GM19035 (cell line): Measurements from ENCODE around the gene CLDN4.
"Not testable (repeated sequence)": the region's sequence is repeated elsewhere in the genome, so short reads cannot be mapped to it uniquely, and the experiment has no call there.

Source experiments
- ATAC-seq: cut with Tn5 transposase; IDR thresholded peaks from one replicate; pipeline ENCODE4 v1.9.1; 2021; ENCODE audit not compliant: unreplicated experiment

Gene CLDN4

DNA sequence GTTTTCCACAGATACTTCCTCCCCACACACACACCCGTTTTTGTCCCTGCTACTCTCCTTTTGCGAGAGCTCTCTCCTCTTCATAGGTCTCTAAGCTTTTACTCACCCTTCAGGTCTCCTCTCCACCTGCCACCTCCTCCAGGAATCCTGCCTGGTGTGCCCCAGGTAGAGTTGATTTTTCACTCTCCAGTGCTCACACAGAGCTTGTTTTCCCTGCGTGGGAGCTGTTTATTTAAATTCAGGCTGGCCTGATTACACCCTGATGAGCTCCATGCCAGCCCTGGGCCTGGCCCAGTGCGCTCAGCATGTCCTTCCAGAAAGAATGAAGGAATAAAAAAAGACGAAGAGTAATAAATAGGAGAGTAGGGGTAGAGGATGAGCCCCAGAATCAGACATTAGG, 7.5 kb upstream of the CLDN4 start:
- ATAC-seq, result no peak

DNA sequence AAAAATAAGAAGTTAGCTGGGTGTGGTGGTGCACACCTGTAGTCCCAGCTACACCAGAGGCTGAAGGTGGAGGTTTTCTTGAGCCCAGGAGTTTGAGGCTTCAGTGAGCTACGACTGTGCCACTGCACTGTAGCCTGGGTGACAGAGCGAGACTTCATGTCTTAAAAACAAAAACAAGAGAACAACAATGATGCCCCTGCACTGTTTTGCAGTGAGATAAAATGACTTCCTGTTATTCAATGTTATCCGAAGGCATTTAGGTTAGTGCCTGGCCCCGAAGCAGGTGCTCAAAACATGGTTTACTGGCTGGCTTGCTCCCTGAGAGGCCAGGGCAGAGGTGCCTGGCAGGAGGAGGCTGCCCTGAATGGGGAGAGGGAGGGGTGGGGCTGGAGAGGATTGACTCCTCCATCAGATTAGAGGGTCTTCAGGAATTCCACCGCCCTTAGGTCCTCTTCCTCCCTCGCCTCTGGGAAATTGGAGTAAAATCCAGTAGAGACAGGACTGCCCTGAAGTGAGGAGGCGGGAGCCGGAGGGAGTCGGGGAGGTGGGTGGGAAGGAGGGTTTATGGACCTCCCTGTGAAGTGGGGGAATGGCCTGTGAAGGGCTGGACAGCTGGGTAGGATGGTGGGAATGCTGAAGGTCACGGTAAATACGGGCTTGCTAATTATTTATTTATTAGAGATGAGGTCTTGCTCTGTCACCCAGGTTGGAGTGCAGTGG, 6.8 kb upstream of the CLDN4 start:
- ATAC-seq, result no peak

DNA sequence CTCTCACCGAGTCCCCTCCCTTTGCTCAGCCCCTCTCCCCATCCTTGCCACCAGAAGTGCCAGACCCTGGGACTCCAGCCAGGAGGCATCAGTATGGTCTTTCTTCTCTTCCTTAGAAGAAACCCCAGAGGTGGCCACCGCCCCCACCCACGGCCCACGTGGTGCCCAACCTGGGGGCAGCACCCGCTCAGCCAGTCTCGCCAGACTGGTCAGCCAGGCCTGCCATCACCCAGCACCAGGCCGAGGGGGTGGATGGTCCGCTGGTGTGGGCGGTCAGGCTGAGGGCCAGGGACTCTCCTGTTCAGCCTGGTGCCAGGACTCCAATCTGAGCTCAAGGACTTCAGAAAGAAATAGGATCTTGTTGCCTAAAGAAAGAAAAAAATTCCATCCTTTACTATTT, 5.8 kb upstream of the CLDN4 start:
- ATAC-seq, result no peak

DNA sequence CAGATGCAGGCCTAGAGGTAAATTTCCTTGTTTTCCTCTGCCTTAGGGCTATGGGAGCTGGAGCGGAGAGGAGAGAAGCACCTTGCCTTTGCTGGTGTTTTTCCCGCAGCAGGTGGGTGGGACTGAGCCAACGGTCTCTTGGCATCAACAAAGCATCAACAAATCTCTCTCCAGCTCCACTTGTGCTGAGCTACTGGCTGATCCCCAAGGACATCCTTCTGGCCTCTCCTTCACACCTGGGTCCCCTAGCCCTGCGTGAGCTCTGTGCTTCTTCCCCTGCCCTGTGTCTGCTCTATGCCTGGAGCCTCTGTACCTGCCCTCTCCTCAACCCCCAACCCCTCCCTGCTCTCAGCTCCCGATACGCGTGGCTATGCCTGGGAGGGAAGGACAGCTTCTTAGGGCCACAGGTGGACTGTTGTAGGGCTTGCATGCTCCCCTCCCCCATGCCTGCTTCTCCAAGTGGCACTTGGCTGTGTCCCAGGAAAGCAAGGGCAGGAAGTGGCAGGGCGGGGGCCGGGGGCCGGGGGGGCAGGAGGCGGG, 3.2 kb upstream of the CLDN4 start:
- ATAC-seq, result no peak

DNA sequence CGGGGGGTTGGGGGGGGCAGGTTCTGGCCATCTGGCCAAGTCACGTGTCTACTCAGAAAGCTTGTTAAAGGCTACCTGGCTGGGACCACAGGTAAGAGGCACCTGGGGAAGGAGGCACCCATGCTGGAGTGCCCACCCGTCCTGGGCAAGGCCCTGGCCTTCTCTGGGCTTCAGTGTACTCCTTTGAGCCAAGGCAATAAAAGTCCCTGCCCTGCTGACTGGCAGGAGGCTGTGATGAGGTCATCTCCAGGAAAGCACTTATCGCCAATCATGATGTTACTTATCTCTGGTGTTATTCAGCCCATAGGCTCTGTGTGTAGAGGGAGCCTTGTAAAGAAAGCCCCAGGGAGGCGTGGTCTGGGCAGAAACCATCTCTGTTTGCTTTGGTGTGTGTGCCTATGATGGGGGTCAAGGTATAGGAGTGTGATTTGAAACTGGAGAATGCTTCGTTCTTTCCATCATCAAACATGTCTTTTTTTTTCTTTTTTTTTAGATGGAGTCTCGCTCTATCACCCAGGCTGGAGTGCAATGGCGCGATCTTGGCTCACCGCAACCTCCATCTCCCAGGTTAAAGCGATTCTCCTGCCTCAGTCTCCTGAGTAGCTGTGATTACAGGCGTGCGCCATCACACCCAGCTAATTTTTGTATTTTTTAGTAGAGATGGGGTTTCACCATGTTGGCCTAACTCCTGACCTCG, 2.5 kb upstream of the CLDN4 start:
- ATAC-seq, result no peak

DNA sequence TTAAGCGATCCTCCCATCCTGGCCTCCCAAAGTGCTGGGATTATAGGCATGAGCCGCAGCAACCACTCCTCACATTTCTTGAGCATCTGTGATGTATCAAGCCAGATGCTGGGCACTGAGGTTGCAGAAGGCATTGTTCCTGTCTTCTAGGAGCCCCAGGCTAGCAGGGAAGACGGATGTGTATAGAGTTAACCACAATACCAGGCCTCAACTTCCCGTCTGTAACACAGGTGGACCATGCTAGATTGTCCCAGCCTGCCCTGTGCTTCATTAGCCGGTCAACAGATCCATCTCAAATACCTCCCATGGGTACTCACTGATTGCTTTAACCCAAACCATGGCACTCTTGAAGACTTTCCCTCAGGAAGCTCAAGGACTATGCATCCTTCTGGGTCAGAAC, 1.8 kb upstream of the CLDN4 start:
- ATAC-seq, result no peak

DNA sequence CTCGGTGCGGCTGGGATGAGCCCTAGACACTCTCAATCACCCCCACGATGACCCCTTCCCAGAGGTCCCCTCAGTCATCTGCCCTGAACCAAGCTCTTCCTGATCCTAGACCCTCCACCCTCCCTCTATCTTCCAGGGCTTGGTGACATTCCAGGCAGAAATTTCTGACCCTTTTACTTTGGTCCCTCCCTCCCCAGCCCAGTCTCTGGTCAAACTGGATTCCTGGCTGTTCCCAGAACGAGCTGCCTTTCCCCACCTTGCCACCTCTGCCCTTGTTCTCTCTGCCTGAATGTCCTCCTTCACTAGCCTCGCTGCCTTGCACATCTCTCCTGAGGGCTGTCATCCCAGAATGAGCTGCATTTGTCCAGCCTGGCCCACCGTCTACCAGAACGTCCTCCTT, 1.3 kb upstream of the CLDN4 start:
- ATAC-seq, result no peak

DNA sequence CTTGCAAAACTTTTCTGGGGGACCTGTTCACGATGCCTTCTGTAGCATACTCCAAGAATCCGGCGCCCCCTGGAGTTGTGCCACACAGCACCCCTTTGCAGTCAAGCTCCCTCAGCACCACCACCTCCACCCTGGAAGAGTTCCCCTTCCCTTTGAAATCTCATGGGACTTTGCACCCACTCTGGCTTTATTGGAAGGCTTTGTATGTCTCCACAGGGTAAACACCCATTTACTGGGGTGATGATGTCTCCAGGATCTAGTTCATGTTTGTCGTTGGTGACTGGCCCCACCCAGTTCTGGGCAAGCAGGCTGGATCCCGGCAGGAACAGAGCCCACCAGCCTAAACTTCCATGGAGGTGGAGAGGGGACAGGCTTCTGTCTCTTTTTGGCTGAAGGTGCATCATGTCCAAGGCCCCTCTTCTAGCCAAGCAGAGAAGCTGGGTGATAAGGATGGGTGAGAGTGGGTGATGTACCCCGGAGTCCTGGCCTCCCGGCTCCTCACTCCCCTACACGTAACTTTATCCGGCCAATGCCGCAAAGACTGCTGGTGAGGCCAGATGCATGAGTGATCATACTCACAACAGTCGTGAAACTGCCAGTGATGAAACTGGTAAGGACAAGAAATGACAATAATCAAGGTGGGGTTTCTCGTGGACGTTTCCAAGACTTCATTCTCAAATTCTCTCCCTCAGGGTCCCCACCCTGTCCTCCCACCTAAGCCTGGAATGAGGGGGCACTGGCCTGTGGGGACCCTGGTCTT, 695 bp upstream of the CLDN4 start:
- ATAC-seq, result no peak

DNA sequence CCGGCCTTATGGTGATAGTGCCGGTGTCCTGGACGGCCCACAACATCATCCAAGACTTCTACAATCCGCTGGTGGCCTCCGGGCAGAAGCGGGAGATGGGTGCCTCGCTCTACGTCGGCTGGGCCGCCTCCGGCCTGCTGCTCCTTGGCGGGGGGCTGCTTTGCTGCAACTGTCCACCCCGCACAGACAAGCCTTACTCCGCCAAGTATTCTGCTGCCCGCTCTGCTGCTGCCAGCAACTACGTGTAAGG, 713 bp downstream of the CLDN4 start:
- no peak for ATAC-seq

DNA sequence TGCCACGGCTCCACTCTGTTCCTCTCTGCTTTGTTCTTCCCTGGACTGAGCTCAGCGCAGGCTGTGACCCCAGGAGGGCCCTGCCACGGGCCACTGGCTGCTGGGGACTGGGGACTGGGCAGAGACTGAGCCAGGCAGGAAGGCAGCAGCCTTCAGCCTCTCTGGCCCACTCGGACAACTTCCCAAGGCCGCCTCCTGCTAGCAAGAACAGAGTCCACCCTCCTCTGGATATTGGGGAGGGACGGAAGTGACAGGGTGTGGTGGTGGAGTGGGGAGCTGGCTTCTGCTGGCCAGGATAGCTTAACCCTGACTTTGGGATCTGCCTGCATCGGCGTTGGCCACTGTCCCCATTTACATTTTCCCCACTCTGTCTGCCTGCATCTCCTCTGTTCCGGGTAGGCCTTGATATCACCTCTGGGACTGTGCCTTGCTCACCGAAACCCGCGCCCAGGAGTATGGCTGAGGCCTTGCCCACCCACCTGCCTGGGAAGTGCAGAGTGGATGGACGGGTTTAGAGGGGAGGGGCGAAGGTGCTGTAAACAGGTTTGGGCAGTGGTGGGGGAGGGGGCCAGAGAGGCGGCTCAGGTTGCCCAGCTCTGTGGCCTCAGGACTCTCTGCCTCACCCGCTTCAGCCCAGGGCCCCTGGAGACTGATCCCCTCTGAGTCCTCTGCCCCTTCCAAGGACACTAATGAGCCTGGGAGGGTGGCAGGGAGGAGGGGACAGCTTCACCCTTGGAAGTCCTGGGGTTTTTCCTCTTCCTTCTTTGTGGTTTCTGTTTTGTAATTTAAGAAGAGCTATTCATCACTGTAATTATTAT, 1.2 kb downstream of the CLDN4 start:
- no peak for ATAC-seq

DNA sequence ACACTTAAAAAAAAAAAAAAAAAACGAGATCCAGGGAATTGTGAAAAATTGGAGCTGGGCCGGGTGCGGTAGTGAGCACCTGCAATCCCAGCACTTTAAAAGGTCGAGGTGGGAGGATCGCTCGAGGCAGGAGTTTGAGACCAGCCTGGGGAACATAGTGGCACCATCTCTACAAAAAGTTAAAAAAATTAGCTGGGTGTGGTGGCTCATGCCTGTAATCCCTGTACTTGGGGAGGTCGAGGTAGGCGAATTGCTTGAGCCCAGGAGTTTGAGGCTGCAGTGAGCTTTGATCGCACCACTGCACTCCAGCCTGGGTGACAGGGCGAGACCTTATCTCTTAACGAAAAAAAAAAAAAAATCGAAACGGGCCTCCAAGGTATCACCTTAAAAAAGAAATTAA, 2.0 kb downstream of the CLDN4 start:
- no peak for ATAC-seq

DNA sequence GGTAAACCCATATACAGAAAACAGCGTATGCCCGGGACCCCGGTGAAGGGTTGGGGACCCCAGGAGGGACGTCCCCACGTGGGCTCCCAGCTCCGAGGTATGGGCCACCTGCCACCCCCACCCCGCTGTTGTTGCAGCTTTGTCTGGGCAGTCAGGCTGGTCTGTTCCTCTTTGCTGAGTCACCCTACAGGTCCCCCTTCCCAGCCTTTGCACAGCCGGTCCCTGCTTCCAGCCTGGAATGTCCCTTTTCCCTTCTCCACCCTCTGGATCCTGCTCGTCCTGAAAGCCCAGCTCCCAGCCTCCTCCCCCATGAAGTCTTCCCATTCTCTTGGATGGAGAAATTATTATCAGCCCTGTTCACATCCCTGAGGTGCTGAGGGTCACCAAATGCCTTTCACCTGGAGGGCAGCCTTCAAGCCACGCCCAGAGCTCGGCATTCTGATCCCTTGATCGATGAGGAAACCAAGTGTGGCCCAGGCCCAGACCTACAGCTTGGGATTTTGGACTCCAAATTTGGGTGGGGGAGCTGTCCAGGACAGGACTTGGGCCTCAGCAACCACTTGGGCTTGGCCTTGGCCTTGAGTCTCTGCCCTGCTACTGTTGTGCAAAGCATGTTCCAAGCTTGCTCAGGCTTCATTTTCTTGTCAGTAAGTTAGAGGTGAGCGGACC, 2.6 kb downstream of the CLDN4 start:
- ATAC-seq, result no peak

DNA sequence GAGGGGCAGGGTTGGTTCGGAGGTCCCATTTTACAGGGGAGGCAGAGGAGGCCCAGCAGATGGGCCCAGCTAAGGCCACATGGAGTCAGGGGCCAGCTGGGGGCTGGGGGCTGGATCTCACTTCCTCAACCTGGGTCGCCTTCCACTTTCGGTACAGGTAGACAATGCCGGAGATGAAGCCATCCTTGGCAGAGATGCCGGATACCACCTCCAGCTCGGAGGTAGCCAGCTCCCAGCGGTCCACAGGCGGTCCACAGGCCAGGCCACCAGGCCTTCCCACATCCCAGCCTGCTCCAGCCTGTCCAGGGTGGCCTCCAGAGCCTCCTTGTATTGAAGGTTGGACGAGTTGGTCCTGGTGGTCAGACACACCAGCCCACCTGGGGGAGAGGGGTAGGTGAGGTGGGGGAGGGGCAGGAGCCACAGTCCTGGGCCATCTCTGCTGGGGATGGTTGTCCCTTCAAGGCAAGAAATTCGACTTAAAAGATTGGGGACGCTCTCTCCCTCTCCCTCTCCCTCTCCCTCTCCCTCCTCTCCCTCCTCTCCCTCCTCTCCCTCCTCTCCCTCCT, 3.9 kb downstream of the CLDN4 start:
- no peak for ATAC-seq

DNA sequence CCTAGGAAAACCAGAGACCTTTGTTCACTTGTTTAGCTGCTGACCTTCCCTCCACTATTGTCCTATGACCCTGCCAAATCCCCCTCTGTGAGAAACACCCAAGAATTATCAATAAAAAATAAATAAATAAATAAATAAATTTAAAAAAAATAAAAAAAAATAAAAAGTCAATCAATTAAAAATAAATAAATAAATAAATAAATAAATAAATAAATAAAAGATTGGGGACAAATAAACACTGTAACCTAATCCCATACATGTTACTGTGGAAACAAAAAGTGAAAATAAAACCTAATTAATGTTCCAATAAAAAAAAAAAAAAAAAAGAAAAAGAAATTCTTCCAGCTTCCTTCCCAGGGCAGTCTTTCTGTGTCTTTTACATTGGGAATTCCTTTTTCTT, 6.4 kb downstream of the CLDN4 start:
- not testable (repeated sequence) for ATAC-seq

DNA sequence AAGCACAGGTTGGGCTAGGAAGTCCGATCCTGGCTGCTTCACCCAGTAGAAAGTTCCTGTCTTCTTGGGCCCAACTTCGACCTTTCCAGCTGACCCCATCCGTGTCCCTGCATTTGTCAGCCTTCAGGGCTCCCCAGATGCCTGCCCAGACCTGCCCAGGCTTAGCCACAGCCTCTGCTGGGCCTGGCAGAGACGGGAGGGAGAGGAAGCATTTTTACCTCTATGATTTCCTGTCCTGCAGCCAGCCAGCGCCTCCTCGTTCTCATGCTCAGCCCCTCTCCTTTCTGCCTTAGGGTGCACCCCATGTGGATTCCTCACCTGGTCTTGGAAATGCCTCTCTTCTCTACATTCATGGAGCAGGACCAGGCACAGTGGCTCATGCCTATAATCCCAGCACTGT, 7.8 kb downstream of the CLDN4 start:
- no peak for ATAC-seq

DNA sequence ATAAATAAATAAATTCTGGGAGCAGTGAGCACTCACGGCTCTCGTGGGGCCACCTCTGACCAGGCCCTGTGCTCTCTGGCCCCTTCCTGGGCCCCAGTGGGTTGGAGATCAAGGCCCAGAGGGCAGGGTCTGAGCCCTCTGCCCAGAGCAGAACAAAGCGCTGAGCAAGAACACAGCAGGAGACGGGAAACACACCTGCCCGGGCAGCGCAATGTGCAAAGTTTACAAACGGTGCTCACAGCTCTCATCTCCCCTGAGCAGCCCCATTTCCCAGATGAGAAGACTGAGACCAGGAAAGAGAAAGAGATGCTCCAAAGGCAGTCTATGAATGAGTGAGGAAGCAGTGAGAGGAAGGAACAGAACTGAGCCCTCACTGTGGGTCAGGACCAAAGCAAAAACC, 8.5 kb downstream of the CLDN4 start:
- ATAC-seq, result no peak

DNA sequence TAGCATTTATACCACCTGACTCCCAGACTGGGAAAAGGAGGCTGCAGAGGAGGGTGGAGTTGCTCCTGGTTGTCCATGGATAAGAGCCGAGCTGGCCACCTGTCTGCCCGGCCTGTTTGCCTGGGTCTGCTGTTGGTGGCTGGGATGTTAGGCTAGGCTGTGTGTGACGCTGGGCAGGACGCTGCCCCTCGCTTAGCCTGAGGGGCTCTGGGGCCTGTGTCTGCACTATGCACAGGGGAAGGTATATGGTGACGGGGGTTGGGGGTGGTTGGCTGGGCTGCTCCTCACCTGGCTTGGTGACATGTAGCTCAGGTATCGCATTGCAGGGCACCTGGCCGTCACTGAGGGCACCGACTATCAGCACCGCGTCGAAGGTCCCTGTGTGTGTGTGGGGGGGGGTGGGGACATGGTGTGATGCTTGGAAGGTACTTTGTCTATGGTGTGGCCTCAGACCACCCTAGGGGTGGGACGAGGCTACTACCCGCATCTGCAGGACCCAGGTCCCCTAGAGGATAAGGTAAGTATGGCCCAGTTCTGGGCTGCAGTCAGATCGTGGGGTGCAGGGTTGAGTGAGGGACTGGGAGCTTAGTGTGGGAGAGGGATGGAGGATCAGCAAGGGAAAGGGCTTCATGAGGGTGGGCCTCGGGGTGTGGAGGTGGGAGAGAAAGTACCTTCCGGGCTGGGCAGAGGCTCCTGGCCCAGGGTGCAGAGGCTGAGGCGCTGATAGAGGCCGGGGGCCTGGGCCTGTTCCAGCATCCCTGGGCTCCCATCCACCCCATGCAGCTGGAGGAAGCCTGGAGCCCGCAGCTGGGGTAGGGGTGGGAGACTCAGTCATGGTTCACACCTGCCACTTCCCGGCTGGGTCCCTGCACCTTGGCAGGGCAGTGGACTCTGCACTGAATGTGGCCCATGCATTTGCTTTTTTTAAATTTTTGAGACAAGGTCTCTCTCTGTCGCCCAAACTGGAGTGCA, 9.2 kb downstream of the CLDN4 start:
- no peak for ATAC-seq

DNA sequence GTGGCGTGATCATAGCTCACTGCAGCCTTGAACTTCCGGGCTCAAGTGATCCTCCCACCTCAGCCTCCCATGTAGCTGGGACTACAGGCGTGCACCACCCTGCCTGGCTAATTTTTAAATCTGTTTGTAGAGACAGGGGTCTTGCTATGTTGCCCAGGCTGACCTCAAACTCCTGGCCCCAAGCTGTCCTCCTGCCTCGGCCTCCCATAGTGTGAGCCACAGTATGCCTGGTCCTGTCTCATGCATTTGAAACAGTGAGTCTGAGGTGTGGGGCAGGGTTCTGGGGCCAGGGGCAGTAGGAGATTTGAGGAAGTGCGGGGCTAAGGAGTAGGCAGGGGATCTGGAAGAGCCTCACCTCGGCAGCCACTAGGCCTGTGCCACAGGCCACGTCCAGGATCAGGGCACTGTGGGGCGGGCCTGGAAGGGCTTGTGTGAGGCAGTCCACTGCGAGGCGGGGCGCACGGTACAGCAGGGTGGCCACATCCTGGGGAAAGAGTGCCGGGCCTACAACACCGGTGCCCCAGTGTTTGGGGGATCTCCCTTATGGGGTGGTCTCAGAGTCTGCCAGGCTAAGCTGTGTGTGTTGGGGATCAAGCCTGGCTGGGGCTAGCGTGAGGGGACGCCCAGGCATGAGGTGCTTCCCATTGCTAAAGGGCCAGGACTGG, 10.1 kb downstream of the CLDN4 start:
- ATAC-seq, result no peak

DNA sequence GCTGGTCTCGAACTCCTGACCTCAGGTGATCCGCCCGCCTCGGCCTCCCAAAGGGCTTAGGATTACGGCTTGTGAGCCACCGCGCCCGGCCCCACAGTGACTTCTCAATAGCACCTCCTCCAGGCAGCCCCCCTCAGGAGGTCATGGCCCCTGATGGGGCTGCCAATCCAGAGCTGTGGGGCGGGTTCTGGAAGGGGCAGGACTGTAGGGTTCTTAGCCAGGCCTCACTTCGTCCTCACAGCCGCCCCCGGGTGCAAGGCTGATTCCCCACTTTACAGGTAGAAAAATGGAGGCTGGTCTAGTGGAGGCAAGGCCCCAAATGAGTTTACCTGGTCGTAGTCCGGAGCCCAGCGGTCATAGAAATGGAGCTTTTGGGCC, 10.9 kb downstream of the CLDN4 start:
- ATAC-seq, result no peak
